A204.1 (cell line): ENCODE data around the gene KCNJ4.
"Not testable (repeated sequence)": the region's sequence is repeated elsewhere in the genome, so short reads cannot be mapped to it uniquely, and the experiment has no call there.

Experiments
- FAIRE-seq: peaks from 2 replicates; lab custom pipeline; 2012; peaks lifted over from hg19 to GRCh38; lab: Jason Lieb, UNC

Gene KCNJ4

GRCh38 chr22:38381371-38381770, 73.6 kb downstream of the KCNJ4 start:
- not testable (repeated sequence) for FAIRE-seq
